Regular cardiac myocyte (primary cell): Measurements from ENCODE around the gene SELENON. TPM values are rescaled to one million over a fixed set of nuclear protein-coding genes. Genes with fewer than 3 reads are reported as not detected.

Experiments
- total RNA-seq: library from RNA; depleted of rRNA; stranded (reverse); fragments of >200 nt; gene quantifications from 2 replicates; pipeline ENCODE4 v1.2.3, GENCODE V29; 2014

Gene SELENON, protein sequence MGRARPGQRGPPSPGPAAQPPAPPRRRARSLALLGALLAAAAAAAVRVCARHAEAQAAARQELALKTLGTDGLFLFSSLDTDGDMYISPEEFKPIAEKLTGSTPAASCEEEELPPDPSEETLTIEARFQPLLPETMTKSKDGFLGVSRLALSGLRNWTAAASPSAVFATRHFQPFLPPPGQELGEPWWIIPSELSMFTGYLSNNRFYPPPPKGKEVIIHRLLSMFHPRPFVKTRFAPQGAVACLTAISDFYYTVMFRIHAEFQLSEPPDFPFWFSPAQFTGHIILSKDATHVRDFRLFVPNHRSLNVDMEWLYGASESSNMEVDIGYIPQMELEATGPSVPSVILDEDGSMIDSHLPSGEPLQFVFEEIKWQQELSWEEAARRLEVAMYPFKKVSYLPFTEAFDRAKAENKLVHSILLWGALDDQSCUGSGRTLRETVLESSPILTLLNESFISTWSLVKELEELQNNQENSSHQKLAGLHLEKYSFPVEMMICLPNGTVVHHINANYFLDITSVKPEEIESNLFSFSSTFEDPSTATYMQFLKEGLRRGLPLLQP
- 10.0 and 11.8 TPM in 2 replicates for total RNA-seq

DNA sequence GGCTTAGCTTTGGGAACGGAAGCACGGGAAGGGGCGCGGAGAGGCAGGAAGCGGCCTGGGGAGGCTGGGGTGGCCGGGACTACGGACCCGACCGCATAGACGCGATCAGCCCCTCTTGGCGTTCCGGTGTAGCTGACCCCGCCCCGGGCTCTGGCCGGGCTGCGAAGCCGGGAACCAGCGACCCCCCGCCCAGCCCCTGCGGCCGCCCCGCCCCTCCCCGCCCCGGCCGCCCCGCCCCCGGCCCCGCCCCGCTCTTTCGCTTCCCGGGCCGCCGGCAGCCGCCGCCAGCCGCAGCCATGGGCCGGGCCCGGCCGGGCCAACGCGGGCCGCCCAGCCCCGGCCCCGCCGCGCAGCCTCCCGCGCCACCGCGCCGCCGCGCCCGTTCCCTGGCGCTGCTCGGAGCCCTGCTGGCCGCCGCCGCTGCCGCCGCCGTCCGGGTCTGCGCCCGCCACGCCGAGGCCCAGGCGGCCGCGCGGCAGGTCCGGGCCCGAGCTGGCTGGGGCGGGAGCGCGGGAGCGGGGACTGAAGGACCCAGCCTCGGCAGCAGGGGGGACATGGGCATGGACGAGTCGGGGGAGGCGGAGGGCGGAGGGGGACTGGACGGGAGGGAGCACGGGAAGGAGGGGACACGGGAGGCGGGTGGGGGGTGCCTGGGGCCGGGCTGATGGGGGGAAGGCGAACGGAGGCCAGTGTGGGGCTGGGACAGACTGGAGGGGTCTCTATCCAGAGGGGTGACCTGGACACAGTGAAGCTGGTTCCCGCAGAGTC is at the start of gene SELENON:
Gene SELENON, plus strand, starts transcription at position 259 of the 768 bp plus-strand sequence. Its CDS starts 38 bp downstream, at position 297.

GRCh38 chr1:25819491-25820246 is 19.7 kb downstream of the SELENON start, which contains the start of gene MTFR1L:
Gene MTFR1L, plus strand, starts transcription at chr1:25819954. Its CDS starts 3,151 bp downstream, at chr1:25823105.

GRCh38 chr1:25858906-25859789 is 59.2 kb downstream of the SELENON start, which contains the start of gene AUNIP:
Gene AUNIP, minus strand, starts transcription at chr1:25859457. Its CDS starts 100 bp downstream, at chr1:25859357.

Other genes starting within 250 kb of the SELENON start
- 0.38 and 6.5 TPM in 2 replicates for gene MAN1C1, start 183.4 kb upstream of the SELENON start, total RNA-seq
- gene MTFR1L, start 19.8 kb downstream of the SELENON start, total RNA-seq = 35.0 and 39.9 TPM in 2 replicates
- 0.56 and 5.6 TPM in 2 replicates for gene AUNIP, start 59.3 kb downstream of the SELENON start, total RNA-seq
- gene PAQR7, start 75.5 kb downstream of the SELENON start, total RNA-seq = 9.8 and 13.2 TPM in 2 replicates
- 21.4 and 123 TPM in 2 replicates for gene STMN1, start 106.2 kb downstream of the SELENON start, total RNA-seq
- gene PAFAH2, start 197.9 kb downstream of the SELENON start, total RNA-seq = 9.0 and 11.1 TPM in 2 replicates
- gene EXTL1, start 221.6 kb downstream of the SELENON start, total RNA-seq = 0.56 and 0.58 TPM in 2 replicates
- not detected in 2 replicates for gene SLC30A2, start 245.9 kb downstream of the SELENON start, total RNA-seq